ENCODE measurements around the gene MAST3.

DNA sequence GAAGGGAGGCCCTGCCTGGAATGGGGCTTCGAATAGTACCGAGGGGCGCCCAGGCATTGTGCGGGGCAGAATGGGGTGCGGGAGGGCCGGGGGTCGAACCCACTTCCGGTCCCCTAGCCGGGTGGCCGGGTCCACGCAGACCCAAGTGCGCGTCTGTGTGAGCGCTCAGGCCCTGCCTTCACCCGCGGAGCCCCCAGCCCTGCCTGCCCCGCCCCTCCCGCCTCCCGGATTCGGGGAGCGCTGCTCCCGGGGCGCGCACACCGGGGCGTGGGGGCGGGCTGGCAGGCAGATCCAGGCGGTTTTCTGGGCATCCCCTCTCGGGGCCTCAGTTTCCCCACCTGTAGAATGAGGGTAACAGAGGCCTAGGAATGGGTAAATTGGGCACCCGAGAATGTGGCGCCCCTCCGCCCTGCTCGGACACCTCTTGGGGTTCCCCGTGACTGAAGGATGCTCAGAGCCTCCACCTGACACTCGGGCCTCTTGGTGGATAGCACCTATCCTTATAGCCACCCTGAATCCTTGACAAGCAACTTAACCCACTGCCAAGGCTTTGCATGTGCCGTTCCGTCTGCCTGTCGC, 56.1 kb downstream of the MAST3 start:
- TF ChIP-seq SP1 (IDR thresholded peaks at IDR 0.05; ENCODE audit: low read depth, low read length) (no peak), BACH1 (IDR thresholded peaks at IDR 0.05; ENCODE audit: low read length) (no peak), CTCF (IDR thresholded peaks at IDR 0.05; ENCODE audit: control extremely low read depth in 1 of 3, insufficient read depth in 1 of 3, low read depth in 1 of 3, low read length in 3 of 3) (no peak), POLR2A (IDR thresholded peaks at IDR 0.05; ENCODE audit: control extremely low read depth in 1 of 2, low read depth in 2 of 2, low read length in 2 of 2) (no peak), RAD21 (IDR thresholded peaks at IDR 0.05 in 1 of 2, conservative IDR thresholded peaks at IDR 0.05 in 1 of 2; ENCODE audit: low read depth in 2 of 2, low read length in 2 of 2) (no peak), CBX8 (IDR thresholded peaks at IDR 0.05; ENCODE audit: borderline replicate concordance, low read depth, low read length) (no peak), POLR2AphosphoS5 (IDR thresholded peaks at IDR 0.05; ENCODE audit: low read depth, low read length) (no peak), RXRA (IDR thresholded peaks at IDR 0.05; ENCODE audit: insufficient read depth, low read depth, low read length) (no peak), ZNF274 (IDR thresholded peaks at IDR 0.05; ENCODE audit: borderline replicate concordance, extremely low read depth, low read length) (no peak), TBP (IDR thresholded peaks at IDR 0.05; ENCODE audit: low read depth, low read length) (no peak), EZH2 (IDR thresholded peaks at IDR 0.05; ENCODE audit: low read depth, low read length, severe bottlenecking) (no peak)
- TF ChIP-seq, protein P1, sequence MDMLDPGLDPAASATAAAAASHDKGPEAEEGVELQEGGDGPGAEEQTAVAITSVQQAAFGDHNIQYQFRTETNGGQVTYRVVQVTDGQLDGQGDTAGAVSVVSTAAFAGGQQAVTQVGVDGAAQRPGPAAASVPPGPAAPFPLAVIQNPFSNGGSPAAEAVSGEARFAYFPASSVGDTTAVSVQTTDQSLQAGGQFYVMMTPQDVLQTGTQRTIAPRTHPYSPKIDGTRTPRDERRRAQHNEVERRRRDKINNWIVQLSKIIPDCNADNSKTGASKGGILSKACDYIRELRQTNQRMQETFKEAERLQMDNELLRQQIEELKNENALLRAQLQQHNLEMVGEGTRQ (IDR thresholded peaks at IDR 0.05; ENCODE audit: low read length) = no peak

All from H1 (cell line).